ENCODE results near the gene RALGAPB.
"Not testable (repeated sequence)": the region's sequence is repeated elsewhere in the genome, so short reads cannot be mapped to it uniquely, and the experiment has no call there.

The RALGAPB gene

GRCh38 chr20:38447251-38447661, 25.4 kb upstream of the RALGAPB start:
- no peak for DNase-seq (ENCODE audit: low read depth)

GRCh38 chr20:38447931-38448675, 24.5 kb upstream of the RALGAPB start:
- no peak for DNase-seq (ENCODE audit: low read depth)

- DNase-seq (ENCODE audit: low read depth) = no peak
These were observed 23.6 kb upstream of the RALGAPB start for GRCh38 chr20:38449046-38449445.

- no peak for DNase-seq (ENCODE audit: low read depth)
These were observed 22.1 kb upstream of the RALGAPB start for GRCh38 chr20:38450412-38450975.

GRCh38 chr20:38452880-38453624, 19.6 kb upstream of the RALGAPB start:
- no peak for DNase-seq (ENCODE audit: low read depth)

GRCh38 chr20:38453941-38454340, 18.7 kb upstream of the RALGAPB start:
- DNase-seq (ENCODE audit: low read depth) = no peak

GRCh38 chr20:38454556-38455473, 17.8 kb upstream of the RALGAPB start:
- DNase-seq (ENCODE audit: low read depth) = no peak

GRCh38 chr20:38458314-38458713, 14.3 kb upstream of the RALGAPB start:
- DNase-seq (ENCODE audit: low read depth) = no peak

GRCh38 chr20:38460040-38460623, 12.5 kb upstream of the RALGAPB start:
- no peak for DNase-seq (ENCODE audit: low read depth)

GRCh38 chr20:38460631-38461030, 12.0 kb upstream of the RALGAPB start:
- DNase-seq (ENCODE audit: low read depth) = not testable (repeated sequence)

GRCh38 chr20:38461167-38461566, 11.5 kb upstream of the RALGAPB start:
- not testable (repeated sequence) for DNase-seq (ENCODE audit: low read depth)

GRCh38 chr20:38461569-38461968, 11.1 kb upstream of the RALGAPB start:
- DNase-seq (ENCODE audit: low read depth) = not testable (repeated sequence)

- DNase-seq (ENCODE audit: low read depth) = no peak
These were observed 6.5 kb upstream of the RALGAPB start for GRCh38 chr20:38466171-38466570.

- DNase-seq (ENCODE audit: low read depth) = no peak
These were observed 5.7 kb upstream of the RALGAPB start for GRCh38 chr20:38466983-38467382.

GRCh38 chr20:38471245-38471644, 1.4 kb upstream of the RALGAPB start:
- DNase-seq (ENCODE audit: low read depth) = no peak

- DNase-seq (ENCODE audit: low read depth) = no peak
These were observed 593 bp upstream of the RALGAPB start for GRCh38 chr20:38471987-38472512.

GRCh38 chr20:38473367-38473795, 738 bp downstream of the RALGAPB start:
- DNase-seq (ENCODE audit: low read depth) = no peak

- no peak for DNase-seq (ENCODE audit: low read depth)
These were observed 5.1 kb downstream of the RALGAPB start for GRCh38 chr20:38477747-38478146.

- no peak for DNase-seq (ENCODE audit: low read depth)
These were observed 7.0 kb downstream of the RALGAPB start for GRCh38 chr20:38479596-38479995.

- DNase-seq (ENCODE audit: low read depth) = no peak
These were observed 12.4 kb downstream of the RALGAPB start for GRCh38 chr20:38485041-38485440.

GRCh38 chr20:38489181-38489580, 16.5 kb downstream of the RALGAPB start:
- DNase-seq (ENCODE audit: low read depth) = no peak
